NCI-H226 (cell line): ENCODE results near the gene MAMDC4.
"Not testable (repeated sequence)": the region's sequence is repeated elsewhere in the genome, so short reads cannot be mapped to it uniquely, and the experiment has no call there.

Experiments used
- DNase-seq: peaks from one replicate; pipeline ENCODE4 v3.0.0-alpha.2; 2015

MAMDC4 gene

DNA sequence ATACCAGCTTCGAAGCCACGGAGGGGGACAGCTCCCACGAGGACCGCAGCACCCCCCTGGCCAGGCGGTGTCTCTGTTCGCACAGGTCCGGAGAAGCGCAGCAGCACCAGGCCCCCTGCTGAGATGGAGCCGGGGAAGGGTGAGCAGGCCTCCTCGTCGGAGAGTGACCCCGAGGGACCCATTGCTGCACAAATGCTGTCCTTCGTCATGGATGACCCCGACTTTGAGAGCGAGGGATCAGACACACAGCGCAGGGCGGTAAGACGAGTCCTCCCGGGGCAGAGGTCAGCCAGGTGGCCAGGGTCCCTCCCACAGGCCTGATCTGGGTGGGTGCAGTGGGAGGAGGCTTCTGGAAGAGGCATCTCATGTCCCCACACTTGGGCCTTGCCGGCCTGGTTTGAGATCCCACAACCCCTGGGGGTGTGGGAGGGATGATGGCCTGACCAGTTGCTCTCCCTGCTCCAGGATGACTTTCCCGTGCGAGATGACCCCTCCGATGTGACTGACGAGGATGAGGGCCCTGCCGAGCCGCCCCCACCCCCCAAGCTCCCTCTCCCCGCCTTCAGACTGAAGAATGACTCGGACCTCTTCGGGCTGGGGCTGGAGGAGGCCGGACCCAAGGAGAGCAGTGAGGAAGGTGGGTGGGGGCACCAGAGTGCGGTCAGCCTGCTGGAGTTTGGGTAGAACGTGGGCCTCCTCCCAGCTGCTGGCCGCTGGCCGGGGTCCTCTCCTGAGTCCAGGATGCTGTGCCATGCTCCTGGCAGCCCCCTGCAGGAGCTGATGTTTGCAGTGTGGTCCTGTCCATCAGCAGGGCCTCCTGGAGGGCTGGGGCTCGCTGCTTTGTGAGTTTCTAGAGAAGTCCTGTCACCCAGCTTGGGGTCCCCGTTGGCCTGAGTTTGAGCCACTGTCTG is 12.7 kb upstream of the MAMDC4 start:
- DNase-seq: no peak

DNA sequence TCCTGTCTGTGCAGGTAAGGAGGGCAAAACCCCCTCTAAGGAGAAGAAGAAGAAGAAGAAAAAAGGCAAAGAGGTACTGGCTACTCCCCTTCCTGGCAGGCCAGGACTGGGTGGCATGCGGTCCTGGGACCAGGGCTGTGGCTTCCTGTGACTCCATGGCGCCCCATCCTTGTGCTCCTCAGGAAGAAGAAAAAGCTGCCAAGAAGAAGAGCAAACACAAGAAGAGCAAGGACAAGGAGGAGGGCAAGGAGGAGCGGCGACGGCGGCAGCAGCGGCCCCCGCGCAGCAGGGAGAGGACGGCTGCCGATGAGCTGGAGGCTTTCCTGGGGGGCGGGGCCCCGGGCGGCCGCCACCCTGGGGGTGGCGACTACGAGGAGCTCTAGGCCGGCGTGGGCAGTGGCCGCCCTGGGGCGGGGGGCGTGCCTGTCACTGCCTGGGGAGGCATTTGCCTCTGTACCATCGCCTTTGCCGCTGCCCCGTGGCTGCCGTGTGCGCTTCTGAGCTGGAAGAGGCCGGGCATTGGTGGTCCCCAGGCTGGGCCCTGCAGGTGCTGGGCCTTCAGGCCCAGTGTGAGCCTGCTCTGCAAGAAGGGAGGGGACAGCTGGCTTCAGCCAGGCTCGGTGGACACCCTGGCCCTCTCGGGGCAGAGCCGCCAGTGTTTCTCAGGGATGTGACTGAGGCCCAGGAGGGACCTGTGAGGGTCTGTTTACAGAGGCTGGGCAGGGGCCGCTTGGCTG is 11.8 kb upstream of the MAMDC4 start:
- no peak for DNase-seq

DNA sequence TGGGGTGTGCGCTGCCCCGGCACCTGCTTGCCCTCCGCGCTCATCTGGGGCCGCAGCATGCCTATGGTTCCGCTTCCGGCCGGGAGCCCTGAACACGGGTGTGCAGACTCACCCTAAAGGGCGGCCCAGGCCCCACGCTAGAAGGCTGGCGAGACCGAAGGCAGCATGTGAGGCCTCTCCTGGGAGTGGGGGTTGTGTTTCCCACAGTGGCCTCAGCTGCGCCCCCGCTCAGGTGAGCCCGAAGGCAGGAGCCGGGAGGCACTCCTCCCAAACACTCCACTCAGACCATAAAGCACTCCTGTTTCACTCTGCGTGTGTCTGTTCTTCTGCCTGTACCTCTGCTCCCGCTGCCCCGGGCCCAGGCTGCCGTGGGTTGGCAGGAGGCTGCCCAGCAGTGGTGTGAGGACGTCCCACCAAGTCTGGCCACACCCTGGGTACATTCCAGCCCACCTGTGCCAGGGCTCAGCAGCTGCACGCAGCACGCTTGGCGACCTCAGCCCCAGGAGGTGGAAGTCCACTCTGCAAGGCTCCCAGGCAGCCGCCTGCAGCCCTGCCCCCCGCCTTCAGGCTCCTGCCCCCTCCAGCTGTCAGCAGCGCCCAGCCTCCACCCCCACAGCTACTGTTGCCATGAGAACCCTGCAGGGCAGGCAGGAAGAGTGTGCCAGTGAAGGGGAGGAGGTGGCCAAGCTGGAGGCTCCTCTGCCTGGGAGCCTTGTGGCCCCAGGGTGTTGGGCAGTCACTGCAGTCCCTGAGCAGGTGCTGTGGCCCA is 11.1 kb upstream of the MAMDC4 start:
- DNase-seq: peak; percentile 68

DNA sequence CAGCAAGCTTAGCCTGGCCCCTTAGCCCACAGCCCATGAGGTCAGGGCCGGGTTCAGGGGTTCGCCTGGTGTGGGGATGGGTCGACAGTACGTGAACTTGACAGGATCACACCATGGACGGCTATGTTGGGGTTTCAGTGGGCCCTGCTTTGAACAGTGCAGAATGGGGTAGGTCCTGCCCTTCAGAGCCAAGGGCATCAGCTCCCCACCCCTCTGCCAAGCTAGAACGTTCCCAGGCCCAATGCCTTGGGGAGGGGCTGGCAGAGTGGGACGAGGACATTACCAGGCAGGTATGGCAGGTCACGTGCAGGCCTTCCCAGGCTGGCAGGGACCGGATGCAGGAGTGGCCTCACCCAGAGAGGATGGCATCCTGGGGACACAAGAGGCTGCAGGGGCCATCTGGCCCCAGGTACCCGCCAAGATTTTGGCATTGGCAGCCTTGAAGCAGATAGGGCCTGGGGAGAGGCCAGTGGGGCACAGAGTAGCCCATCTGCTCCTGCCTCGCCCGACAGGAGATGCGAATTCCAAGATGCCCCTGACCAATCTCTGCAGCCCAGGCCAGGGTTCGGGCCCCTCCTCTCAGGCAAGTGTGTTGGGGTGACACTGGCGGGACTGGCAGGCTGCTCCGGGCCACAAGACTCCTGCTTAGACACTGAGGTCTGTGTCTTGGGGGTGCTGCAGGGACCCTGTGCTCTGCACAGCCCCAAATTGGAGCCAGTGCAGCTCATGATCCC is 10.3 kb upstream of the MAMDC4 start:
- DNase-seq: not testable (repeated sequence)

DNA sequence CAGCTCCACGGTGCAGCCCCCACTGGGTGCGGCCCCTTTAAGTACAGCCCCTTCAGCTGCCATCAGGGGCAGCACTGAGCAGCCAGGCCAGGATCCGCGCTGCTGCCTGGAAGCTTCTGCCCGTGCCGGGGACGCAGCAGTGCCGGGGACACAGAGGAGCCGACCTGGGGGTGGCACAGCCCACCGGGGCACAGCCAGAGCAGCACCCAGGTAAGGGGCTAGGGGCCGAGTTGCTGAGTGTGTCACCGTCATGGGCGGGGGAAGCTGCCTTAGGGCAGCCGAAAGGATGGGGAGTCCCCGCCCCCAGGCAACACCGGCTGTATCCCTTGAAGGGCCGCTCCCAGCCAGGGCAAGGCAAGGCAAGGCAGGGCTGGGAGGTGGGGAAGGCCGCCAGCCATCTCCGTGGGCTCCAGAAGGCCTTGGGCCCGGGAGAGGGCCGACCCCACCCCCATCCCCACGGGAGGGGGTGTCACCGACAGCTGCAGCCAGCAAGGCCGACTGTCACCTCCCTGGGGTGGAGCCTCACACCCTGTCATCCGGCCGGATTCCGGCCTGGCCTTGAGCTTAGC is 9.7 kb upstream of the MAMDC4 start, which contains the start of gene AJM1:
TSS of gene AJM1 (plus strand) at position 99 of the 569 bp plus-strand sequence. CDS start 1,937 bp downstream, outside the sequence.
- DNase-seq: peak; percentile 58

DNA sequence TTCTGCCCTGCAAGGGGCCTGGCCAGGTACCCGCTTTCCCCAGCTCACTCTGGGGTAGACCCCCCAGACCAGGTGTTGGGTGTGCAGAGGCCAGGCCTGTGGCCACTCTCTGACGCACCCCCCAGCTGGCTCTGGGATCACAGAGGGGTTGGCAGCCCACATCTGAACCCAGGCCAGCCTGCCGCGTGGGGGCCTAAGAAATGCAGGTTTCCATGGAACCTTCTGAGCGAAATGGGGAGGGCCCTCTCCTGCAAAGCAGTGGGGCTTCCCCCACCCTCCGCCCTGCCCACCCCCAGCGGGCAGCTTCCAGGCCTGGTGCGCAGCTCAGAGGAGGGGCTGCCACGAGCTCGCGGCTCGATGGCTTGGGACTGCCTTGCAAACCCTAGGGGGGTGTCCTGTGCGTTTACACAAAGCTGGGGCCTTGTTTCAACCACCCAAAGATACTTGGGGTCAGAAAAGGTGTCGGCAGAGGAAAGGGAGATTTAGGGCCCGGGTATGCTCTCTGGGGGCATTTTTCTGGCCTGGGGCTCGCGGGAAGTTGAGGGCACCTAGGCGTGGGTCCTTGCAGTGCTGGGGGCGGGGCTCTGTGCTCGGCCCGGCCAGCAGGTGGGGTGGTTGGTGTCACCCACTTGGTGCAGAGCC is 8.9 kb upstream of the MAMDC4 start:
- DNase-seq: not testable (repeated sequence)

DNA sequence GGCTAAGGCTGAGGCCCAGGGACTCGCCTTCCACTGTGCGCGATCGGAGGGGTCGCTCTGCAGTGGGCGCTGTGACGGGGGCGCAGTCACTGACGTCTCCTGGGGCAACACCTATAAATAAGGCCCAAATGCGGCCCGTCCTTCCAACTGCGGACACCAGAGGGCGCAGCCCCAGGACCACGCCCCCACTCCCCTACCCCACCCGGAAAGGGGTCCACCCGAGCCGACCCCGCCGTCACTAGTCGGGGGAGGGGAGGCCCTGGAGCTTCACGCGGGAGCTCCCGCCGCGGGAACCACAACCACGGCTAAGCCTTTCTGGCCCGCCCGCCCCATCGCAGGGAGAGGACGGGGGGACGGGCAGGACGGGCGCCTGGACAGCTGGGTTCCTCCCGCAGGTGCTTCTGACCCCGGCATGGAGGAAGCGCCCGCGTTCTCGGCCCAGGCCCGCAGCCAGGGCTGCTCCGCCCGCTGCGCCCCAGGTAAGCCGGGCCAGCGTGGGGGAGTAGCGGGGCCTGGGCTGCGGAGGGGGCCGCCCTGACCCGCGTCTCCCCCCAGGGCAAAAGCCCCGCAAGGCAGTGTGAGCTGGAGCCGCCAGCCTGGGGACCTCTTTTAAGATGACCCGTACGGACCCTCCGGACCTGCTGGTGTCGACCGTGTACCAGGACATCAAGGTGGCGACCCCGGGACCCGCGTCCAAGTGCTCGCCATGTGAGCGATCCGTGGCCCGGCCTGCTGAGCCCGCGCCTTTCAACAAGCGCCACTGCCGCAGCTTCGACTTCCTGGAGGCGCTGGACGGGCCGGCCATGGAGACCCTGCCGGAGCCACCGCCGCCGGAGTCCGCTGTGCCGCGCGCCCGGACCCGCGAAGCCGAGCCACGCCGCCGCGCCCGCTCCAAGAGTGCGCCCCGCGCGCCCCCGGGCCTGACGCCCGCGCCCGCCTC is 8.1 kb upstream of the MAMDC4 start:
- DNase-seq: not testable (repeated sequence)

DNA sequence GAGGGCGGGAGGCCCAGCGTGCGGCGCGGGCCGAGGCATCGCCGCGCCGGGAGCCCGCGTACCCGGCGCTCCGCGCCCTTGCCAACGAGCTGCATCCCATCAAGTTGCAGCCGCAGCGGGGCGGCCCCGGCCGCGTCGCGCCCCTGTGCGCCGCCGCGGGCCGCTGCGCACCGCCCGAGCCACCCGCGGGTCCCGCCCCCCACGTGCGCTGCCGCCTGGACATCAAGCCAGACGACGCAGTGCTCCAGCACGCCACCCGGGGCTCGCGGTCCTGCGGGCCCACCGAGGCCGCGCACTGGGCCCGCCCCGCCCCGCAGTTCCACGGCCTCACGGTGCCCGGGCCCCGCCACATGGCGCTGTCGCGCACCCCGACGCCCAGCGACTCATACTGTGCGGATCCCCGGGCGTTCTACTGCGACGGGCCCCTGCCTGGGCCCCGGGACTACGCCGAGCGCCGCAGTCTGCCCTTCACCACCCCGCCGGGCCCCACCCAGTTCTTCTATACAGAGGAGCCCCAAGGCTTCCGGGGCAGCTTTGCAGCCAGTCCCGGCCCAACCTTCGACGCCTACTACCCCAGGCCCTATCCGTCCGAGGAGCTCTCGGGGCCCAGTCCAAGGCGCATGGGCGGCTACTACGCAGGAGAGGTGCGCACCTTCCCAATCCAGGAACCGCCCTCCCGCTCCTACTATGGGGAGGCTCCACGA is 7.2 kb upstream of the MAMDC4 start:
- no peak for DNase-seq

DNA sequence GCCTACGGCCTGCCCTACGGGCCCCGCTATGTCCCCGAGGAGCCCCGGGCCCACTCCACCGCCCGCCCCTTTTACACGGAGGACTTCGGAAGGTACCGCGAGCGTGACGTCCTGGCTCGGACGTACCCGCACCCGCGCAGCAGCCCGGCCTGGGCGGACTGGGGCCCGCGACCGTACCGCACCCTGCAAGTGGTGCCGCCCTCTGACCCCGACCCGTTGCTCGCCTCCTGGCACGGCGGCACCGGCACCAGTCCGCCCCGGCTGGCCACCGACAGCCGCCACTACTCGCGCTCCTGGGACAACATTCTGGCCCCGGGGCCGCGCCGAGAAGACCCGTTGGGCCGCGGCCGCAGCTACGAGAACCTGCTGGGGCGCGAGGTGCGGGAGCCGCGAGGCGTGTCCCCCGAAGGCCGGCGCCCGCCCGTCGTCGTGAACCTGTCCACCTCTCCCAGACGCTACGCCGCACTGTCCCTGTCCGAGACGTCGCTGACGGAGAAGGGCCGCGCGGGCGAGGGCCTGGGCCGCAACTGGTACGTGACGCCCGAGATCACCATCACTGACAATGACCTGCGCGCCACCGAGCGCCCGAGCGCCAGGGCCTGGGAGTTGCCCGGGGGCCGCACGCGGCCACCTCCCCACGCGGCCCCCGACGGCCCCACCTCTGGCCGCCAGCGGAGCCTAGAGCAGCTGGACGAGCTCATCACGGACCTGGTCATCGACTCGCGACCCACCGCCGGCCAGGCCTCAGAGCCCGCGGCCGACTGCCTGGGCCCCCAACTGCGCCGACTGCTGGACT is 6.5 kb upstream of the MAMDC4 start:
- DNase-seq: no peak

DNA sequence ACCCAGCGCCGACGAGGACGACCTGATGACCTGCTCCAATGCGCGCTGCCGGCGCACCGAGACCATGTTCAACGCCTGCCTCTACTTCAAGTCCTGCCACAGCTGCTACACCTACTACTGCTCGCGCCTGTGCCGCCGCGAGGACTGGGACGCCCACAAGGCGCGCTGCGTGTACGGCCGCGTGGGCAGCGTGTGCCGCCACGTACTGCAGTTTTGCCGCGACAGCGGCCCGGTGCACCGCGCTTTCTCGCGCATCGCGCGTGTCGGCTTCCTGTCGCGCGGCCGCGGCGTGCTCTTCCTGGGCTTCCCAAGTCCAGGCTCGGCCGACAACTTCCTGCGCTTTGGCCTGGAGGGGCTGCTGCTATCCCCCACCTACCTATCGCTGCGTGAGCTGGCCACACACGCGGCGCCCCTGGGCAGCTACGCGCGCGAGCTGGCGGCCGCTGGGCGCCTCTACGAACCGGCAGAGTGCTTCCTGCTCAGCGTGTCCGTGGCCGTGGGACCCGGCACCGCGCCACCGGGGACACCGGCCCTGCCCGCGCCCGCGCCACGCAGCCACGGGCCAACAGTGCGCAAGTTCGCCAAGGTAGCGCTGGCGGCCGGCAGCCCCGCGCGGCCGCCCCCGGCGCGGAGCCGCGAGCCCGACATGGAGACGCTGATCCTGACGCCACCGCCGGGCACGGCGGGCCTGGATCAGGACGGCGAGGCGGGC is 5.6 kb upstream of the MAMDC4 start:
- no peak for DNase-seq

DNA sequence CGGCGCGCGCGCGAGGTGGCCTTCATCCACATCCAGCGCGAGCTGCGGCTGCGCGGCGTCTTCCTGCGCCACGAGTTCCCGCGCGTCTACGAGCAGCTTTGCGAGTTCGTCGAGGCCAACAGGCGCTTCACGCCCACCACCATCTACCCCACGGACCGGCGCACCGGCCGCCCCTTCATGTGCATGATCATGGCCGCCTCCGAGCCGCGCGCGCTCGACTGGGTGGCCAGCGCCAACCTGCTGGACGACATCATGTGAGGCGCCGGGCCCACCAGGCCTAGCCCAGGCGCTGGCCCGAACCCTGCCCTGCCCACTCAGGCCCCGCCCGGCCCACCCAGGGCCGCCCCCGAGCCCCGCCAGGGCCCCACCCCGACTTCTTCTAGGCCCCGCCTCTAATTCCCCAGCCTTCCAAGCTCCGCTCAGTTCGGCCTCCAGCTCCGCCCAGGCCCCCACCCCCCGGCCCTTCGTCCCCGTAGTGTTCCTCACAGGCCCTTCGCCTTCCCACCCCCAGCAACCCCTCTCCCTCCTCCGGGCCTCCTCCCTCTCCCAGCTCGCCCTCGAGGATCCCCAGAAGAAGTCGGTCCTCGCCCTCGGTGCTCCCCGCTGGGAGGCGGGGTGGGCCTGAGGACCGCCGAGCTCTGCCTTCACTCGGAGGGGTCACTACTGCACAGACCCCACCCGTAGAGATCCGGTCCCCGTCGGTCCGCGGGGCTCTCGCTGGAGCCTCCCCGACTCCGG is 4.9 kb upstream of the MAMDC4 start:
- peak; percentile 66 for DNase-seq

DNA sequence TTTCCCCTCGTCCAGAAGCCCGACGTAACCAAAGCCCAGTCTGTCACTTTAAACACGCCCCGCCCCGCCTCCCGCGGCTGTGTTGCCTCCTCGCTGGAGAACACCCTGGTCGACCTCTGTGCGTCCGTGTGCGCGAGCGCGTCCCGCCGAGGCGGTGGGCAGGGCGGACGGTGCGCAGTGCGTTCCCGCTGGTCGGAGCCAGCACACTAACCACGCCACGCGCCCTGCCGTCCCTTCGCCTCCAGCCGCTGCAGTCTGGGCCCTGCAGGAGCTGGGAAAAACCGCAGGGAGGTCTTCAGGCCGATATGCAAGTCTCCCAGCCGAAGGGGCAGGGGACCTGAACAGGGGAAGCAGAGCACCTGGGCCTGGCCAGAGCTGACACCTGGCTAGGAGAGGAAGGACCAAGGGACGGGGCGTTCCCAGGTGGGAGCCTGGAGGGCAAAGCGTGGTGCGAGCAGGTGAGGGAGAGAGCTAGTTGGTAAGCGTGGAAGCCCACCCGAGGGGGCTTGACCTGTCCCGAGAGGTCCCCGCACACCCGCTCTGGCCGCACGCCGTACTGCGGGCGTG is 4.2 kb upstream of the MAMDC4 start:
- peak; percentile 87 for DNase-seq

DNA sequence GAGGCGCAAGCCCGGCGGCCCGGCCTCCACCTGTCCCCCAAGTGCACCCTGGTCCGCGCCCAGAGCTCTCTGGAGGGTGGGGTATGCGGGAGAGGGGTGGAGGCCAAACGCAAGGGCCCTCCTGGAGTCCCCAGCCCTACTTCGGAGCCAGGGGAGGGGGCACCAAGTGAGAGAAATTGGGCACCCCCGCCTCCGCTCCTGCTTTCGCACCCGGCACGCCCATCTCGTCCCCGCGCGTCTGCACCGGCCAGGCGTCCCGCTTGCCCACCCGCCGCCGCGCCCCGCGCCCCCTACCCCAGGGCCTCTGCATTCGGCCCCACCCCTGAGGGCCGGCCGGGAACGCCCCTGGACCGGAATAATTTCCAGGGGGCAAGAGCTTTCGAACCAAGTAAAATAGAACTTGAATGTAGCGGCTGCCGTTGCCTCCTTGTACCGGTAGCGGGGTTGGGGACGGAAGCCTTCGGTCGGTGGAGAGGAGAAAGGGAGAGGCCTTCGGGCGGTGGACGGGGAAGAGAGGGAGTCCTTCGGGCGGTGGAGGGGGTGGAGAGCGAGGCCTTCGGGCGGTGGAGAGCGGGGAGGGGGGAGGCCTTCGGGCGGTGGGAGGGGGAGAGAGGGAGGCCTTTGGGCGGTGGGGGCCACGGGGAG is 3.6 kb upstream of the MAMDC4 start:
- DNase-seq: peak; percentile 15

DNA sequence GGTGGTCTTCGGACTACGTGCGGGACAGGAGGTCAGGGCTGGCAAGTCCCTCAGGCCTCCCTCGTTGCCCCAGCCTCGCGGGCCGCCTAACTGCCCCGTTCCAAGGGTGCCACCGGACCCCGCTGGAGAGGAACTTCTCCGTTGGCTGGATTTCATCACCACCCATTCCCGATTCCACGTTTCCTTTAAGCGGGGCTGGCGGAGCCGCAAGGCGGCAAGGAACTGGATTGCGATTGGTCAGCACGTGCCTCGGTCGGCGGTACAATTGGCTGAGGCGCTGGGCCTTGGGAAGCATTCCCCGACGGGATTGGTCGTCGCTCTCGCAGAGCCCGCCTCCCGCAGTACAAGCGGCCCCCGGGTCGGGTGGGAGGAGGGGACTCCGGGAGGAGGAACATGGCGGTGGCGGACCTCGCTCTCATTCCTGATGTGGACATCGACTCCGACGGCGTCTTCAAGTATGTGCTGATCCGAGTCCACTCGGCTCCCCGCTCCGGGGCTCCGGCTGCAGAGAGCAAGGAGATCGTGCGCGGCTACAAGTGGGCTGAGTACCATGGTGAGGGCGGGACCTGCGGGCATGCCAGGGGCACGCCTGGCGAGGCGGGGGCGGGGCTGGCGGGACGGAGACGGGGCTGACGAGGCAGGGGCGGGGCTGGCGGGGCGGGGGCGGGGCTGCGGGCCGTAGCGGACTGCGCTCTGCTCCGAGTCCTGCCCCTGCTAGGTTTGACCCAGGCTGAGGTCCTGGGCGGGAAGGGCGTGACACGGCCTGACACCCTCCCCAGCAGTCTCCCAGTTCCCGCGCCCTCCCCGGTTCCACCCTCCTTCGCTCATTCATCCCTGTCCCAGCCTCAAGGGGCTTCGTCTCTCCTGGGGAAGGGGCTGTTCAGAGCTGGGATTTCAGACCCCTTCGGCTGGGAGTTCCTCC is 2.8 kb upstream of the MAMDC4 start, which contains the start of gene PHPT1:
TSS of gene PHPT1 (plus strand) at position 372 of the 922 bp plus-strand sequence. CDS start at position 394, 22 bp downstream.
- DNase-seq: peak; percentile 97
